ENCODE results near the gene PANK4.
A peak's percentile ranks its signal among the peaks of the same experiment; 100 is the strongest.
"Not testable (repeated sequence)": the region's sequence is repeated elsewhere in the genome, so short reads cannot be mapped to it uniquely, and the experiment has no call there.

The PANK4 gene

GRCh38 chr1:2558861-2559260 lies 32.5 kb upstream of the PANK4 start:
- no peak for DNase-seq (ENCODE audit: low read depth in 2 of 2)

- no peak for DNase-seq (ENCODE audit: low read depth in 2 of 2)
Observed at GRCh38 chr1:2558420-2558819, 32.0 kb upstream of the PANK4 start.

GRCh38 chr1:2557482-2558400 lies 31.3 kb upstream of the PANK4 start:
- no peak for DNase-seq (ENCODE audit: low read depth in 2 of 2)

GRCh38 chr1:2556678-2557481 lies 30.5 kb upstream of the PANK4 start:
- peak; percentile 19 to 29 for DNase-seq (ENCODE audit: low read depth in 2 of 2)

GRCh38 chr1:2556277-2556677 lies 29.9 kb upstream of the PANK4 start, which contains the start of gene TNFRSF14:
Gene TNFRSF14 (plus strand): TSS chr1:2556371. CDS start chr1:2556665, 294 bp downstream.
- peak; percentile 63 to 69 for DNase-seq (ENCODE audit: low read depth in 2 of 2)

GRCh38 chr1:2555634-2556276 lies 29.4 kb upstream of the PANK4 start:
- DNase-seq (ENCODE audit: low read depth in 2 of 2) = peak; percentile 50 to 51

GRCh38 chr1:2554621-2555387 lies 28.4 kb upstream of the PANK4 start:
- DNase-seq (ENCODE audit: low read depth in 2 of 2) = peak; percentile 42 to 43

DNA sequence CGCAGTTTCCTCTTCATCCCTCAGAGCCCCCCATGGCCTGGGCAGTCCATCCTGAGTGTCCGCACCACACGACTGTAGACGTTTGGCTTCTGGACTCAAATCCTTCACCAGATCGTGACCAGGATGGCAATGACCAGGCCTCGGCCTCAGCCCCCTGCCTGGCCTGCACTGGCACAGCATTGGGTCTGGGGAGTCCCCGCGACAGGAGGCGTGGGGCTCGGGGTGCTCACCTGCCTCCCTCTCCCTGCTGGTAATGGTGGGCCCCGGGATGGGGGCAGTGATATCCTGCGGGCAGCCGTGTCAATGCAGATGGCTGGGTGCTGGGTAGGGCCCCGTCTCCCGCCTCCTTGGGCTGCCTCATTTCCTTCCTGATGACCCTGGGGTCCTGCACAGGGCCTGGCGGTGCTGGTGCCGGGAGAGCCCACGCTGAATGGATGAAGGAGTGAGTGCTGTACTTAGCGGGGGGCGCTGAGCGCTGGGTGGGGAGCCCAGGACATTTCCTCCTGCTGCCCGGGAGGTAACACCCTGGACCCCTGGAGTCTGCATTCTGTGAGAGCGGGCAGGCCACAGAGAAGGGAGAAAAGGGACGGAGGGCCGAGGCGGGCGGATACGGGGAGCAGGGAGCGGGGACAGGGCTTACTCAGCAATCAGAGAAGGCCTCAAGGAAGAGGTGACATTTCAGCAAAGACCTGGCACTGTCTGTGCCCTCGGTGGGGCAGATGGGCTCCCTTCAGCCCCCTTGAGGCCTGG lies 27.6 kb upstream of the PANK4 start:
- no peak for DNase-seq (ENCODE audit: low read depth in 2 of 2)

GRCh38 chr1:2553076-2553475 lies 26.7 kb upstream of the PANK4 start:
- not testable (repeated sequence) for DNase-seq (ENCODE audit: low read depth in 2 of 2)

GRCh38 chr1:2552189-2552588 lies 25.8 kb upstream of the PANK4 start:
- no peak for DNase-seq (ENCODE audit: low read depth in 2 of 2)

GRCh38 chr1:2551544-2551943 lies 25.1 kb upstream of the PANK4 start:
- not testable (repeated sequence) for DNase-seq (ENCODE audit: low read depth in 2 of 2)

- DNase-seq (ENCODE audit: low read depth in 2 of 2) = not testable (repeated sequence)
Observed at GRCh38 chr1:2550309-2550861, 24.0 kb upstream of the PANK4 start.

DNA sequence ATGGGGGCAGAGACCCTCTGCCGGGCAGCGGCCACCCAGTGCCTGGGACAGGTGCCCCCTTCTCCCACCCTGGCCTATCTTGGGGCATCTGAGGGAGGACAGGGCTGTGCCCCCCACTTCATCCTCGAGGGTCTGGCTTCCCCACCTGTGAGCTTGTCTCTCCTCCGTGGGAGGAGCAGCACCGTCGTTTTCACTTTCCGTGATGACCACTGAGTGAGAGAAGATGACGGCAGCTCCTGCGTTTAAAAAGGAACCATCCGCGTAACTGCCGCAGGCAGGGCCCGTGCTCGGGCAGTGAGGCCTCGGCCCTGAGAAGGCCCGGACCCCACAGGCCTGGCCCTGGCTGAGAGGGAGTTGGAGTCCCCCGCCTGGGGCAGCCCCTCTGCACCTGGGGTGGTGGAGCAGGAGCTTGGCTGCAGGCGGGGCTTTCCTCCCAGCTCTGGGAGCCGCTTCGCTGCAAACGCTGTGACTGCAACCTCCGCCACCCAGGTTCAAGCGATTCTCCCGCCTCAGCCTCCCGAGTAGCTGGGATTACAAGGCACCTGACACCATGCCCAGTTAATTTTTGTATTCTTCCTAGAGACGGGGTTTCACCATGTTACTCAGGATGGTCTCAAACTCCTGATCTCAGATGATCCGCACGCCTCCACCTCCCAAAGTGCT lies 23.1 kb upstream of the PANK4 start:
- DNase-seq (ENCODE audit: low read depth in 2 of 2) = not testable (repeated sequence)

GRCh38 chr1:2548068-2548589 lies 21.7 kb upstream of the PANK4 start:
- DNase-seq (ENCODE audit: low read depth in 2 of 2) = peak; percentile 80

DNA sequence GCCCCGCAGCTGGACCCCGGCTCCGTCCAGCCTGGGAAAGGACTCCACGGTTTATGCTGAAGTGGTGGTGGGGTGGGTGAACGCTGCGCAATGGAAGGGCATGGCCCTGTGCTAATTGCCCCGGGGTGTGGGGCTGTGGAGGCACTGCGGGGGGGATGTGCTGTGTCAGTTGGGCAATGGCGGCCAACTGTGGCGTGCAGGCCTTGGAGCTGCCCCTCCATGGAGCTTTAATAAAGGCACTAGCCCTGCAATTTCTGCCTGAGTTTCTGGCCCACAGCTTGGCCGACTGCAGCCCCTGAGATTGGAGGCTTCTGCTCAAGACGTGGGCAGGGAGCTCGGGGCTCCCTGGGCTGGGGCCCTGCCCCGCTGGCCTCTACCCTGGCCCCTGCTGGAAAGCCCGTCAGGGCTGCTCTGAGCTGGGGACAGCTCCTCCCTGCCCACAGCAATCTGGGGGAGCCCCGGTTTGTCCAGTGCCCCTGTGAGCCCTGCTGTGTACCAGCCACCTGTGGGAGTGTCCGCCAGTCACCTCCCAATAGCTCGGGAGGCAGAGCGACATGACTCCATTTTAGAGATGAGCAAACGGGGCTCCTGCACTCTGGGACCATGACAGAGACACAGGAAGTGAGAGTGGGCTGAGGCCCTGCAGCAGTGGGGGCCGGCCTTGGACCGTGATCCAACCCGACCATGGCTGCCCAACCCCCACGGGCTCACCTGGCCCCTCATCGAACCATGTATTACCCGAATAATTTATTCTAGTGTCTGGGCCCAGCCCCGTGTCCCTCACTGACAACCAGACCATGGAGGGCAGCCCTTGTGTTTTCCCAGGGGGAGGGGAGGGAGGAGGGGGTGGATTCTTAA lies 21.0 kb upstream of the PANK4 start:
- peak in 1 of 2 donors; percentile 40 for DNase-seq (ENCODE audit: low read depth in 2 of 2)

DNA sequence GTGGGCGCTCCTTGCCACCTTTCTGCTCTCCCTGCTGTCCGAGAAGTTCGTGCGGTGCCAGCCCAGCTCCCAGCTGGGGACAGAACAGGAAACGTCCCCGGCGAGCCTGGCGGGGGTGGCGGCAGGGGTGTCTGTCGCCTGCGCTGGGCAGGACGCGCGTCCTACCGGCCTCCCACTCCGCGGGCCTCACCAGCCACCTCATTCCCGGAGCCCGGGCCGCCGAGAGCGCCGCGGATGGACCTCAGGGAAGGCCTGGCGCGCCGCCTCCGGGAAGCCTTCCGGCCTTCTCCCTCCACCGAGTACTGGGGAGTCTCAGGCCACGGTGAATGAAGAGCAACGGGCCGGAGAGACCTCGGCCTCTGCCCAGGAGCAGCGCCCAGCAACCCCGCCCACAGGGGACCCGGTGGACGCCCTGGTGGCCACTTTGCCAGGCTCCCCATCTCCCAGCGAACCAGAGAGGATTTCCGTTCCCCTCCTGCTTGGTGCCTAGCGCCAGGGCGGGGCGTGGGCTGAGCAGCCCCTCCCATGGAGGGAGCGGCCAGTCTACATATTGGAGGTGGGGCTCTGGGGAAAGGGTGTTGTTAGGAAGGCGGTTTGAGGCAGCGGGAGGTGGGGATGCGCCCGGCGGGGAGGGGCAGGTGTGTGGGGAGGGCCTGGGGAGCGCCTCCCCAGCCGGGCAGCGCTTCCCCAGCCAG lies 20.3 kb upstream of the PANK4 start:
- peak; percentile 55 to 71 for DNase-seq (ENCODE audit: low read depth in 2 of 2)

GRCh38 chr1:2545754-2546514 lies 19.5 kb upstream of the PANK4 start:
- peak; percentile 79 to 82 for DNase-seq (ENCODE audit: low read depth in 2 of 2)
